Thoracic aorta (tissue), 2 donors: Measurements from ENCODE around the gene BANP. TPM values are rescaled to one million over a fixed set of nuclear protein-coding genes. Genes with fewer than 3 reads are reported as not detected.
"Not testable (repeated sequence)": the region's sequence is repeated elsewhere in the genome, so short reads cannot be mapped to it uniquely, and the experiment has no call there.

ENCODE experiments used
- ATAC-seq: fragments of 150-250 bp; one replicate; pipeline ENCODE4 v1.8.0; 2017; ENCODE audit warnings: low read depth; ENCODE audit not compliant: insufficient number of reproducible peaks, low FRiP score
- DNase-seq: peaks from one replicate; pipeline ENCODE4 v3.0.0-alpha.2; 2020; ENCODE audit warnings: low spot score
- H3K27ac ChIP-seq, 2 donors: fragments of 200-600 bp; sonication (generic); 1 replicate in 1 of 2; 2 replicates in 1 of 2; pipeline ENCODE4 v1.5.1; 2016; ENCODE audit warnings: mild to moderate bottlenecking in 2 of 2, moderate library complexity in 2 of 2
- H3K27me3 ChIP-seq: fragments of 200-600 bp; sonication (generic); replicated peaks from 2 replicates; pipeline ENCODE4 v1.6.0; 2016; ENCODE audit warnings: mild to moderate bottlenecking; ENCODE audit not compliant: insufficient read depth
- H3K36me3 ChIP-seq: fragments of 200-600 bp; sonication (generic); one replicate; pipeline ENCODE4 v1.5.1; 2016
- H3K4me1 ChIP-seq, 2 donors: fragments of 200-600 bp; sonication (generic); 1 replicate in 1 of 2; 2 replicates in 1 of 2; pipeline versions ENCODE4 v1.5.1 to v1.6.0; 2016; ENCODE audit warnings: low read depth in 2 of 2, mild to moderate bottlenecking in 1 of 2; ENCODE audit not compliant: control insufficient read depth in 1 of 2
- H3K4me3 ChIP-seq: fragments of 200-600 bp; sonication (generic); 2 replicates; pipeline ENCODE4 v1.5.1; 2016; ENCODE audit warnings: mild to moderate bottlenecking
- H3K9me3 ChIP-seq: fragments of 200-600 bp; sonication (generic); 2 replicates; pipeline ENCODE4 v1.5.1; 2016
- CTCF ChIP-seq: fragments of 200-600 bp; sonication (generic); IDR thresholded peaks from one replicate; pipeline ENCODE4 v1.5.1; 2019; ENCODE audit warnings: antibody characterized with exemption
- total RNA-seq, 2 donors: library from RNA; depleted of rRNA; stranded (reverse); fragments of >200 nt; gene quantifications; one replicate each; pipeline versions ENCODE4 v1.1.0 to v1.2.3, GENCODE V29; 2016

The BANP gene
- total RNA-seq, 2 donors from 2014 or later = 18.6 to 21.8 TPM

- Histone ChIP-seq H3K9me3 (no peaks in the 10 kb centered on the region), H3K4me3 (no peak overlapping the region), H3K36me3 (peaks cover 14% of the 10 kb centered on the region), H3K27ac (no peak overlapping the region), H3K27me3 (no peaks in the 10 kb centered on the region), H3K4me1 (no peaks in the 10 kb centered on the region)
- no peak for ATAC-seq
- TF ChIP-seq CTCF = no peak
- no peak for DNase-seq
Observed at GRCh38 chr16:88052661-88053060, 101.4 kb downstream of the BANP start.

GRCh38 chr16:88053479-88053878, 102.2 kb downstream of the BANP start:
- ATAC-seq = not testable (repeated sequence)
- H3K36me3 ChIP-seq = peaks cover 14% of the 10 kb centered on the region

GRCh38 chr16:88055356-88055755, 104.1 kb downstream of the BANP start:
- H3K4me3 ChIP-seq = no peak overlapping the region
- peaks cover 11% of the 10 kb centered on the region for H3K36me3 ChIP-seq
- DNase-seq = no peak
- H3K4me1 ChIP-seq = no peaks in the 10 kb centered on the region
- no peak for ATAC-seq
- no peak overlapping the region for H3K27ac ChIP-seq
- no peaks in the 10 kb centered on the region for H3K27me3 ChIP-seq
- TF ChIP-seq CTCF = no peak
- no peaks in the 10 kb centered on the region for H3K9me3 ChIP-seq

More at GRCh38 chr16:88053479-88053878, 102.2 kb downstream of the BANP start:
- not testable (repeated sequence) for H3K4me3 ChIP-seq, H3K27me3 ChIP-seq, DNase-seq, H3K9me3 ChIP-seq, H3K4me1 ChIP-seq, H3K27ac ChIP-seq

GRCh38 chr16:88056212-88056611, 105.0 kb downstream of the BANP start:
- H3K9me3 ChIP-seq = no peaks in the 10 kb centered on the region
- H3K27me3 ChIP-seq = no peaks in the 10 kb centered on the region
- H3K4me3 ChIP-seq = no peak overlapping the region
- H3K36me3 ChIP-seq = peaks cover 4% of the 10 kb centered on the region
- TF ChIP-seq CTCF = no peak
- no peak overlapping the region for H3K27ac ChIP-seq
- ATAC-seq (no peak), DNase-seq (no peak)
- no peaks in the 10 kb centered on the region for H3K4me1 ChIP-seq

GRCh38 chr16:88057656-88058055, 106.4 kb downstream of the BANP start:
- no peaks in the 10 kb centered on the region for H3K36me3 ChIP-seq

More at GRCh38 chr16:88057656-88058055, 106.4 kb downstream of the BANP start:
- Histone ChIP-seq H3K4me3 (no peak overlapping the region), H3K27me3 (no peaks in the 10 kb centered on the region), H3K9me3 (no peaks in the 10 kb centered on the region), H3K27ac (no peak overlapping the region), H3K4me1 (peaks cover under 1 to 9% of the 10 kb centered on the region in 2 donors)
- ATAC-seq (no peak), DNase-seq (no peak)
- TF ChIP-seq CTCF = no peak
